GM19468 (cell line): ENCODE results near the gene CGB8.
"Not testable (repeated sequence)": the region's sequence is repeated elsewhere in the genome, so short reads cannot be mapped to it uniquely, and the experiment has no call there.

Source experiments
- ATAC-seq: cut with Tn5 transposase; IDR thresholded peaks from one replicate; pipeline ENCODE4 v1.9.1; 2021; ENCODE audit warnings: mild to moderate bottlenecking, moderate library complexity, moderate number of reproducible peaks; ENCODE audit not compliant: unreplicated experiment; ENCODE audit errors: extremely low read depth

Gene CGB8

GRCh38 chr19:49036815-49037214 is 12.1 kb downstream of the CGB8 start, which contains the start of gene CGB1:
TSS of gene CGB1 (minus strand) at chr19:49036895. CDS start at chr19:49036711, 184 bp downstream.
- ATAC-seq, result not testable (repeated sequence)

DNA sequence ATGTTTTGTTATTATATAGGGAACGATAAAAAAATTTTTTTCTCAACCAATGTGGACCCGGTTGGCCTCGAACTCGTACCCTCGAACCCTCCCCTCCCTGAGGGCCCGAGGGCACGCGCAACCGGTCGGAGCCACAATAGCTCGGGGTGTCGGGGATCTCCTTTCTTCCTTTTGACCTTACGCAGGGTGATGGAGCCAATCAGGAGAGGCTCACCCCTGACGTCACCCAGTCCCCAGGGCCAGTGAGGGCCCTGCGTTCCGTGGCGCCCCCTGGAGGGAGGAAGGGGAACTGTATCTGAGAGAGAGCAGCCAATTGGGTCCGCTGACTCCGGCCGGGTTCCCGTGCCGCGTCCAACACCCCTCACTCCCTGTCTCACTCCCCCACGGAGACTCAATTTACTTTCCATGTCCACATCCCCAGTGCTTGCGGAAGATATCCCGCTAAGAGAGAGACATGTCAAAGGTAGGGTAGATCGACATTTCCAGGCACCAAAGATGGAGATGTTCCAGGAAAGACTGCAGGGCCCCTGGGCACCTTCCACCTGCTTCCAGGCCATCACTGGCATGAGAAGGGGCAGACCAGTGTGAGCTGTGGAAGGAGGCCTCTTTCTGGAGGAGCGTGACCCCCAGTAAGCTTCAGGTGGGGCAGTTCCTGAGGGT is 17.1 kb downstream of the CGB8 start, which contains the start of gene CGB2:
CGB2 (plus strand) TSS at position 249 of the 660 bp plus-strand sequence; CDS start at position 455, 206 bp downstream.
- ATAC-seq, result not testable (repeated sequence)

DNA sequence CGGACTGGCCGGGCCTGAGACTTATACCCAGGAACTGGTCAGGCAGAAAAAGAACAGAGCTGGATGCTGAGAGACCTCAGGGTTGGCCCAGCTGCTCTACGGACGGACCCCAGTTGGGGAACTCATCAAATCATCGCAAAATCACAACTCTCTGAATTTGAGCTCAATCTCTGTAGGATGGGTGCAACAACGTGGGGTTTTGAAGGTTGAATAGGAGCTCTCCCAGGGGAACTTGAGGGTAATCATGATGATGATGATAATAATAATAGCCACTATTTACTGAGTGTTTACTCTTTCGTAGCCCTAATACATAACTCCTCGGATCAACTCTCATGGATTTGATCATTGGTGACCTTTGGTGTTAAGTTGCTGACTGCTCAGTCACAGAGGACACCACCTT is 18.6 kb downstream of the CGB8 start:
- not testable (repeated sequence) for ATAC-seq

DNA sequence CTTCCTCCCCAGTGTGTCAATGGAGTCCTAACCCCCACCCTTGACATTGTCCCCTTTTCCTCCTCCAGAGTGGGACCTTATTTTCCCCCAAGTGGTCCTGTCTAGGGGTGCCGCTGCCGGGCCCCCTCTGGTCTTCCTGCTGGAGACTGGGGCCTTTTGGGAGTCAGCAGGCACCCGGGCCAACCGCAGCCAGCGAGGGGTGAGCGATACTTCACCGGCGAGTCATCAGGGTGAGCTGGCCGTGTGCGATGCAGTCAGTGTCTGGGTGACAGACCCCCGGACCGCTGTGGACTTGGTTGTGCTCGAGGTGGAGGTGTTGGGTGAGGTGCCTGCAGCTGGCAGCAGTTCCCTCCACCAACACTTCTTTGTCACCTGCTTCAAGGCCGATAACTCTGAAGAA is 19.2 kb downstream of the CGB8 start:
- not testable (repeated sequence) for ATAC-seq

DNA sequence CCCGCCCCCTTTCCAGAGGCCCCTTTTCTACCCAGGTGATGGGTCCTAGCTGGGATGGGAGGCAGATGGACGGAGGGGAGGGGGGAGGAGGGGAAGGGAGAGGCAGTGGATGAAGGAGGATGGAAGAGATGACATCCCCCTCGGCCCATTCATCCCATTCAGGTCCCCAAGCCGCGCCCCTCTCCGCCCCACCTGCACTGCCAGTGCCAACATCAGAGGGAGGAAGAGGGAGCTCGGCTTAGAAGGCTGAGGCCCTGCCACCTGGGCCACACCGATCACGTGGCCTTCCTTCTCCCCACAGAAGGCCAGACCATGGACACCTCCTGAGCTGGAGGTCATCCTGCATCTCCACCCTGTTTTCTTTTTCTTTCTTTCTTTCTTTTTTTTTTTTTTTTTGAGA is 20.2 kb downstream of the CGB8 start:
- ATAC-seq, result not testable (repeated sequence)

DNA sequence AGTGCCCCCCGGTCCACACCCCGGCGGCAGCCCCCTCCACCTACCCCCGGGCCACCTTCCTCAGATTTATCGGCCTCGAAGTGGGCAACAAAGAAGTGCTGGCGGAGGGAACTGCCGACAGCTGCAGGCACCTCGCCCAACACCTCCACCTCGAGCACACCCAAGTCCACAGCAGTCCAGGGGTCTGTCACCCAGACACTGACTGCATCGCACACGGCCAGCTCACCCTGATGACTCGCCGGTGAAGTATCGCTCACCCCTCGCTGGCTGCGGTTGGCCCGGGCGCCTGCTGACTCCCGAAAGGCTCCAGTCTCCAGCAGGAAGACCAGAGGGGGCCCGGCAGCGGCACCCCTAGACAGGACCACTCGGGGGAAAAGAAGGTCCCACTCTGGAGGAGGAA is 23.3 kb downstream of the CGB8 start:
- ATAC-seq, result not testable (repeated sequence)

DNA sequence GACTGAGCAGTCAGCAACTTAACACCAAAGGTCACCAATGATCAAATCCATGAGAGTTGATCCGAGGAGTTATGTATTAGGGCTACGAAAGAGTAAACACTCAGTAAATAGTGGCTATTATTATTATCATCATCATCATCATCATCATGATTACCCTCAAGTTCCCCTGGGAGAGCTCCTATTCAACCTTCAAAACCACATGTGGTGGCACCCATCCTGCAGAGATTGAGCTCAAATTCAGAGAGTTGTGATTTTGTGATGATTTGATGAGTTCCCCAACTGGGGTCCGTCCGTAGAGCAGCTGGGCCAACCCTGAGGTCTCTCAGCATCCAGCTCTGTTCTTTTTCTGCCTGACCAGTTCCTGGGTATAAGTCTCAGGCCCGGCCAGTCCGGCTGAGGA is 23.8 kb downstream of the CGB8 start:
- ATAC-seq, result not testable (repeated sequence)

- ATAC-seq, result not testable (repeated sequence)
Observed at GRCh38 chr19:49024233-49024632, 24.7 kb downstream of the CGB8 start, which contains the start of gene CGB3. TSS of gene CGB3 (minus strand) at chr19:49024333. CDS start at chr19:49023971, 362 bp downstream.

DNA sequence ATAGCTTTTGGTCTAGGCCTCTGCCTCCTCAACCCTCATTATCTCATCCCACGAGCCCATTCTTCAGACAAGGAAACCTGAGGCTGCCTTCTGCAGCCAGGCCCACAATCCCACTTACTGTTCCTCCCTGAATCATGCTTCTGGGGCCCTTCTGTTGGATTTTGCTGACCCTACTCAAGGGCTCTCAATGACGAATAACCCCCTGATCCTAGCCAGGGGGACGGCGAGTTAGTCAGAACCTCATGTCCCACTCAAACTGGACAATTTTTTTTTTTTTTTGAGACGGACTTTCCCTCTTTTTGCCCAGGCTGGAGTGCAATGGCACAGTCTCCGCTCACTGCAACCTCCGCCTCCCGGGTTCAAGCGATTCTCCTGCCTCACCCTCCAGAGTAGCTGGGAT is 26.8 kb downstream of the CGB8 start:
- ATAC-seq, result no peak

DNA sequence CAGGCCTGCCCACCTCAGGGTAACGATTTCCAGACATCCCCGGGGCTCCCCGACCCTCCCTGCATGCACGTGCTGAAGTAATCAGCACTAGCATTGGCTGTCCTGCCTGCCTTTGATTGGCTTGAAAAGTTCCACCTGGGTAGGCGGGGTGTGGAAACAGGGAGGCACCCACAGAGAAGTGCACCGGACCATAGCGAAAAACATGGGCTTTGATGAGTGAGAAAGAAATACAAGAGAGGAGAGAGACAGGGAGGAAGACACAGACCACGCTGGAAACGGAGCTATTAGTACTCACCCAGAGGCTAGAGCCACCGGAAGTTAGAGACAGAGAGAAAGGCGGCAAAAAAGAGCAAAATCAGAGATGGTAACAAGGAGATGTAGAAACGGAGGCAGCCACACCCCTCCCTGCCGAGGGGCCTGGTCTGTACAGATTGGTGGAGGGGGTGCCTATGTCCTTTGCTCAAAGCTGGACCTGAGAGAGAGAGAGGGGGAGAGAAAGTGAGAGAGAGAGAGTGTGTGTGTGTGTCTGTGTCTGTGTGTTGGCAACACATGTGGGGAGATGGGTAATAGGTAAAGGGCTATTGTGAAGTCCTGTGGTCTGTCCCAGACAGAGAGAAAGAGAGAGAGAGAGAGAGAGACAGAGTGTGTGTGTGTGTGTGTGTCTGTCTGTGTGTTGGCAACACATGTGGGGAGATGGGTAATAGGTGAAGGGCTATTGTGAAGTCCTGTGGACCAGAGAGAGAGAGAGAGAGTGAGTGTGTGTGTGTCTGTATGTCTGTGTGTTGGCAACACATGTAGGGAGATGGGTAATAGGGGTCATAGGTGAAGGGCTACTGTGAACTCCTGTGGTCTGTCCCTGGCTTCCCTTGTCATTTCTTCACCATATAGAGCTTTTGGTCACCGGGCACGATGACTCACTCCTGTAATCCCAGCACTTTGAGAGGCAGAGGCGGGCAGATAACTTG is 27.7 kb downstream of the CGB8 start:
- no peak for ATAC-seq

DNA sequence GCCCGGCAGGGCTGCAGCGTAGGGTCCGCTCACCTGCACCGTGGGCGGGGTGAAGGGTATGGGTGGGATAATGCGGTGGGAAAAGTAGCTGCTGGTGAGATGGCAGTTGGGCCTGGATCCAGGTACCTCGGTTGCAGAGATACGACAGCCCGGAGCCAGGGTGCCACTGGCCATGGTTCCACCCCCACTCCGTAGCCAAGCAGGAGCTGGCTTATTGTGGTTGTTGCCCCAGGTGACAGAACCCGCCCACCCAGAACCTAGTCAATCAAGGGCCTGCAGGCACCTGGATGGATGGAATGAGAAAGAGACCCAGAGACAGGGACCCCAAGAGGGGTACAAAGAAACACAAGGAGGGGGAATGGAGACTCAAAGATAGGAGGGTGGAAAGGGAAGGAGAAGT is 28.6 kb downstream of the CGB8 start:
- ATAC-seq, result no peak

DNA sequence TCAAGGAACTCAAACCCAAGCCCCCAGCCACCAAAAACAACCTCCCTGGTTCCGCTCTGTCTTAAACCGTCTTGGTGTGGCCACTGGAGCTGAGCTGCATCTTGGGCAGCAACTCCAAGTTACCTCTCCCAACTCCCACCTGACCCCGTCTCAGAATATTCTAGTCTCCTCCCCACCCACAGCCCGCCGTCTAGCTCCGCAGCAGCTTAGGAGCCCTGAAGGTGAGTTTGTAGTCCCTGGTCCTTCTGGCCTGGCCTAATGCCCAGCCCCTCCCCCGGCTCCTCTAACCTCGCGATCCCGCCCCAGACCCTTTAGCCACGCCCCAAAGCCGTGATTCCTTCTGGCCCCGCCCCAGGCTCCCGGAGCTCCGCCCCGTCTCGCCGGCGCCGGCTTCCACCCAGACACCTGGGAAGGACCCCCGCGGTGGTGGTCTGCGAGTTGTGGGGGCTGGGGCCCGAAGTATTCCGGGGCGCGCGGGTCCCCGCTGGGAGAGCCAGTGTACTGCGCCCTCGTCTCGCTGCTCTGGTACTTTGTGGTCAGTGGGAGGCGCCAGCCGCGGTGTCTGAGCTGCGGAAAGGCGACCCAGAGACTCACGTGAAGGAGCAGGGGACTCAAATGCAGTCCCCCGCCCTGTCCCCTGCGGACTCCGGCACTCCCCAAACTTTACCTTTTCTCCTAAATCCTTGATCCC is 29.5 kb downstream of the CGB8 start:
- ATAC-seq, result no peak

DNA sequence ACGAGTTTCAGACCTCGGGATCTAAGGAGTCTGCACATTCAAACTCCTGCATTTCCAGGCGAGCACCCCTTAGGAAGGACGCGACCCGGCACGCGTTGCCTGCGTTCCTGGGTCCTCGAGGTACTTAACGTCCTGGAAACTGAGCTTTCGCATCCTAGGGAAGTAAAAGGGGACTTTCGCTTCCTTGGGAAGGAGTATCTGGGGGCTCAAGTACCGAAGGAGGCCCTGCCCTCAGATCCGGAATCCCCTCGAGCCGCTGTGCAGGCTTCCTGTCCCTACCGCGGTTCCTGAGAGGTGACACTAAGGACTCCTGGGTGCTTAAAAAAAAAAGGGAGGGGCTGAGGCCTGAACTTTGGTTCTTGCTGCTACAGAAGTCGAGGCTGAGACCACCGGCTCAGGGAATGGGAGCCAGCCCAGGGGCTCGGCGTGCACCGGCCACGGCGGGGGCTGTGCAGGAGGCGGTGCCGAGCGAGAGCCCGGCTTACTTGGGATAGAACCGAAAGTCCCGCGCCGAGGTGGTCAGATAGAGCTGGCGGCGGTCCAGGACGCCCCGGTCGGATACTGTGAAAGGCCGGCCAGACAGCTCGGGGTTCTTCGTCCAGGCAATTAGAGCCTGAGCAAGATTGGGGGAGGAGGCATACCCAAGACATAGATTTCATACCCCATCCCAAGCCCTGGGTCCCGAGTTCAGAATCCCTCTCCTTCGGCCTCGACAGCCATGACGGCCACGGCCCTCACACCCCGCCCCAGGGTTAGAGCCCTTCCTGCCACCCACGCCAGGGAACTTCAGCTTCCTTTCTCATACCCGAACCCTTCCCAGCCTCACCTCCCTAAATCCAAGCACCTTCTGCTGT is 30.3 kb downstream of the CGB8 start:
- ATAC-seq, result not testable (repeated sequence)

GRCh38 chr19:49017666-49018351 is 31.1 kb downstream of the CGB8 start:
- ATAC-seq, result no peak

- no peak for ATAC-seq
Observed at GRCh38 chr19:49017041-49017665, 31.8 kb downstream of the CGB8 start, which contains the start of gene LHB. TSS of gene LHB (minus strand) at chr19:49017091. CDS start at chr19:49017081, 10 bp downstream.

DNA sequence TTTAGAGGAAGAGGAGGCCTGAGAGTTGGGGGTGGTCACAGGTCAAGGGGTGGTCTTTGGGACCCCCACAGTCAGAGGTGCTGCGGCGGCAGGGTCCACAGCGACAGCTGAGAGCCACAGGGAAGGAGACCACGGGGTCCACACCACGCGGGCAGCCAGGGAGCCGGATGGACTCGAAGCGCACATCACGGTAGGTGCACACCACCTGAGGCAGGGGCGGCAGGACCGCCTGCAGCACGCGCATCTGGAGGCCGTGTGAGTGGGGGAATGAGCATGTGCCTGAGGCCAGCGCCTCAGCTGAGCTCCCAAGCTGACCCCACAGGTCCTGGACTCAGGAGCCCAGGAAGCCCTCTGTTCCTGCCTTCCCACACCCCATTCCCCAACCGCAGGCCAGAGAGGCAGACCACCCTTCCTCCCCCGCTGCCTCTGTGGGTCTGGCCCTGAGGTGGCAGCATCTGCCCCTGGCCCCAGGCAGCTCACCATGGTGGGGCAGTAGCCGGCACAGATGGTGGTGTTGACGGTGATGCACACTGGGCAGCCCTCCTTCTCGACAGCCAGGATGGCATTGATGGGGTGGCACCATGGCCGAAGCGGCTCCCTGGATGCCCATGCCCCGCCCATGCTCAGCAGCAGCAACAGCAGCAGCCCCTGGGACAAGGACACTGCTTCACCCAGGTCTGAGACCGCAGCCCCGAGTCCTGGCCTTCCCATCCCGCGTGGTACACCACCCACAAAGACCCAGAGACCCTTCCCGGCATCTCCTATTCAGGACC is 32.7 kb downstream of the CGB8 start:
- no peak for ATAC-seq

- ATAC-seq, result no peak
Observed at GRCh38 chr19:49014870-49015255, 34.0 kb downstream of the CGB8 start.
